ENCODE data around the gene GDF7. TPM values are rescaled to one million over a fixed set of nuclear protein-coding genes. Genes with fewer than 3 reads are reported as not detected.
A peak's percentile ranks its signal among the peaks of the same experiment; 100 is the strongest.

GDF7 gene
- total and polyA plus RNA-seq, 5 donors: 0.25 to 0.79 (median 0.47) TPM

DNA sequence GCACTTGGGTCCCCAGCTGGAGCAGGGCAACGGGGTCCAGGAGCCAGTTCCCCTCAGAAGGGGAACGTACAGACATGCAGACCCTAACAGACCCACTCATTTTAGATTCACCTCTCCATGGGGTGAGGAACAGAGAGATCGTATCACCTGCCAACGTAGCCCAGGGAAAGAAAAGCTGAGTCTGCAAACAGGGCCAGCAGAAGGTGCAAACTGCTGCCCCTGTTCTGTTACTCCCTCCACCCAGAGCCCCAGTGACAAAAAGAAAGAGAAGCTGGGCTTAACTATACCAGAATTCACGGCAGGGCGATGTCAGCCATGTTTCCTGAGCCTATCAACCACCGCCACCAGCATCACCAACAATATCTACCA, 15.2 kb upstream of the GDF7 start:
- ATAC-seq (no peak), DNase-seq (no peak)
- intact Hi-C loops (cut with DNase I): no loop called here
- Histone ChIP-seq H3K27me3 (ENCODE audit: control insufficient read depth, insufficient read depth) (no peaks in the 10 kb centered on the region), H3K4me1 (ENCODE audit: control insufficient read depth, insufficient read depth, low read length) (peaks cover 15% of the 10 kb centered on the region), H3K27ac (ENCODE audit: low read length) (peak overlapping the region; percentile 88), H3K4me3 (ENCODE audit: low read length) (no peak overlapping the region), H3K9me3 (ENCODE audit: control insufficient read depth, low read length) (no peaks in the 10 kb centered on the region)
- WGBS: 66% methylated on average over 7 of the region's 7 CpGs

GRCh38 chr2:20652141-20652540, 14.8 kb upstream of the GDF7 start:
- no peaks in the 10 kb centered on the region for H3K9me3 ChIP-seq (ENCODE audit: control insufficient read depth, low read length)
- H3K4me3 ChIP-seq (ENCODE audit: low read length): no peak overlapping the region
- no peak overlapping the region for H3K27ac ChIP-seq (ENCODE audit: low read length)
- no peaks in the 10 kb centered on the region for H3K27me3 ChIP-seq (ENCODE audit: control insufficient read depth, insufficient read depth)
- DNase-seq: peak in 1 of 3 donors; percentile 23
- 92% methylated on average over 7 of the region's 7 CpGs for WGBS
- intact Hi-C loops (cut with DNase I): no loop called here
- no peak for ATAC-seq
- H3K4me1 ChIP-seq (ENCODE audit: control insufficient read depth, insufficient read depth, low read length): peaks cover 15% of the 10 kb centered on the region

DNA sequence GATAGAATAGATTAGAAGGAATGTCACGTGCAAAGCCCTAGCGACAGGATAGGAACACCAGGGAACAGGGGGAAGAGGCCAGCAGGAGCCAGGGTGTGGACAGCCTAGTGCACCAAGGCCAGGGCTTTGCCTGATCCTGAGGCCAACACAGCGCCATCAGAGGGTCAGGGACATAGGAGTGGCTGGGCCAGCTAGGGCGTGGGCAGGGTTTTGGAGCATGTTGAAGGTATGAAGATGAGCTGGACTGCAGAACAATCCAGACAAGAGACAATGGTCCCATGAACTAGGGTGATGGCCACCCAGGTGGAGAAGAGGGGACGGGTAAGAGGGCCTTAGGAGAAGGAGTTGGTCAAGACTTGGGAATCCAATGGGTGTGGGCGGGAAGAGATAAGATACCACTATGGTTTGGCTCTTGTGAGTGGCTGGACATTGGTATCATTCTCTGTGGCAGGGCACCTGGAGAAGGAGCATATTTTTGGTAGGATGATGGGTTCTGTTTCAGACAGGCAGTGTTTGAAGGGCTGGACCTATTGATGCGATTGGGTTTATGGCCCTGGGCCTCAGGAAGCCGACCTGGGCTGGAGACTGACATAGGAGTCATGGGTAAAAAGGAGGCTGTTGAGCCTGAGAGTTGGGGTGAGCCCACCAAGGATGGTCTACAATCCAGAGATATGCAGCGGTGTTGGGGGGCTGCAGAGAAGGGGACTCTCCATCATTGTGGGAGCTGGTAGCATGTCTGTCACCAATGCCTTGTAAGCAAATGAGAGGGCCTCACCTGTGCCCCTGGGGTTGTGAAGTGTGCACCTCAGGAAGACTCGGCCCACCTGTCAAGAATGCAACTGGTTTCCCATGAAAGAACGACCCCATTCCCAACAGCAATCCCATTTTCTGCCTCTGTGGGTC, 14.0 kb upstream of the GDF7 start:
- no peak for ATAC-seq
- peak in 2 of 3 donors; percentile 21 to 47 for DNase-seq
- Histone ChIP-seq H3K27me3 (ENCODE audit: control insufficient read depth, insufficient read depth) (no peaks in the 10 kb centered on the region), H3K9me3 (ENCODE audit: control insufficient read depth, low read length) (no peaks in the 10 kb centered on the region), H3K4me1 (ENCODE audit: control insufficient read depth, insufficient read depth, low read length) (peaks cover 13% of the 10 kb centered on the region), H3K27ac (ENCODE audit: low read length) (no peak overlapping the region), H3K4me3 (ENCODE audit: low read length) (no peak overlapping the region)
- 97% methylated on average over 11 of the region's 11 CpGs for WGBS
- intact Hi-C loops (cut with DNase I): no loop called here

GRCh38 chr2:20653695-20654534, 13.0 kb upstream of the GDF7 start:
- WGBS: 82% methylated on average over 7 of the region's 7 CpGs
- ATAC-seq (no peak), DNase-seq (peak in 1 of 3 donors; percentile 17)
- no peak overlapping the region for H3K27ac ChIP-seq (ENCODE audit: low read length)
- no peaks in the 10 kb centered on the region for H3K27me3 ChIP-seq (ENCODE audit: control insufficient read depth, insufficient read depth)
- no peak overlapping the region for H3K4me3 ChIP-seq (ENCODE audit: low read length)
- intact Hi-C loops (cut with DNase I): no loop called here
- no peaks in the 10 kb centered on the region for H3K9me3 ChIP-seq (ENCODE audit: control insufficient read depth, low read length)
- peaks cover 6% of the 10 kb centered on the region for H3K4me1 ChIP-seq (ENCODE audit: control insufficient read depth, insufficient read depth, low read length)

GRCh38 chr2:20654535-20654813, 12.5 kb upstream of the GDF7 start:
- H3K27ac ChIP-seq (ENCODE audit: low read length): no peak overlapping the region
- no peaks in the 10 kb centered on the region for H3K9me3 ChIP-seq (ENCODE audit: control insufficient read depth, low read length)
- ATAC-seq: no peak
- 94% methylated on average over 2 of the region's 2 CpGs for WGBS
- intact Hi-C loops (cut with DNase I): no loop called here
- no peak overlapping the region for H3K4me3 ChIP-seq (ENCODE audit: low read length)
- H3K27me3 ChIP-seq (ENCODE audit: control insufficient read depth, insufficient read depth): no peaks in the 10 kb centered on the region
- H3K4me1 ChIP-seq (ENCODE audit: control insufficient read depth, insufficient read depth, low read length): peaks cover 5% of the 10 kb centered on the region
- DNase-seq: no peak

GRCh38 chr2:20656561-20656960, 10.4 kb upstream of the GDF7 start:
- no peak for ATAC-seq
- no peaks in the 10 kb centered on the region for H3K27me3 ChIP-seq (ENCODE audit: control insufficient read depth, insufficient read depth)
- 80% methylated on average over 7 of the region's 7 CpGs for WGBS
- no peak overlapping the region for H3K4me3 ChIP-seq (ENCODE audit: low read length)
- H3K4me1 ChIP-seq (ENCODE audit: control insufficient read depth, insufficient read depth, low read length): no peaks in the 10 kb centered on the region
- no peaks in the 10 kb centered on the region for H3K9me3 ChIP-seq (ENCODE audit: control insufficient read depth, low read length)
- H3K27ac ChIP-seq (ENCODE audit: low read length): no peak overlapping the region
- DNase-seq: no peak
- intact Hi-C loops (cut with DNase I): no loop called here

DNA sequence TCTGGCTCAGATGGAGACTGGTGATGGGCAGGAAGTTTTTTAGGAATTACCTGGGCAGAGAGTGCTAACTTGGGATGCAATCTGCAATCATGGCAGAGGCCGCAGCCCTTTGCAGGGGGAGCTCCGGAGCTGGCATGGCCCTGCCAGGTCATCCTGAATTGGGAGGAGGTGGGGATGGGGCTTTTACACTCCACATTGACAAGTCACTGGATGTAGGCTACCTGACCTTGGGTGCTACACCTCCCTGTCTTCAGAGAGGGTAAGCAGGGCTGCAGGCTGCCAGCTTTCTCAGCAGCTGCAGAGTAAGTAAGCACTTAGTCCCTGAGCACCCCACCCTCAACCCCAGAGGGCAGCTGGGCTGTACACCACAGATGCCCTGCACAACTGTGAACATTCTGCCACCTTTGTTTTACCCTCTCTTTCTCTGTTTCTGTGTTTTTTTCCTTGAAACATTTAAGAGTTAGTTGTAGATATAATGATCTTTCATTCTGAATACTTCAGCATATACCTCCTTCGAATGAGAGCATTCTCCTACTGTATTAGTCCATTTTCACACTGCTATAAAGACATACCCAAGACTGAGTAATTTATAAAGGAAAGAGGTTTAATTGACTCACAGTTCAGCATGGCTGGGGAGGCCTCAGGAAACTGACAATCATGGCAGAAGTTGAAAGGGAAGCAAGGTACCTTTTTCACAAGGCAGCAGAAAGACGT, 9.3 kb upstream of the GDF7 start:
- ATAC-seq: no peak
- no peak for DNase-seq
- 80% methylated on average over 4 of the region's 4 CpGs for WGBS
- no peak overlapping the region for H3K27ac ChIP-seq (ENCODE audit: low read length)
- H3K4me1 ChIP-seq (ENCODE audit: control insufficient read depth, insufficient read depth, low read length): no peaks in the 10 kb centered on the region
- H3K27me3 ChIP-seq (ENCODE audit: control insufficient read depth, insufficient read depth): no peaks in the 10 kb centered on the region
- intact Hi-C loops (cut with DNase I): no loop called here
- no peak overlapping the region for H3K4me3 ChIP-seq (ENCODE audit: low read length)
- H3K9me3 ChIP-seq (ENCODE audit: control insufficient read depth, low read length): no peaks in the 10 kb centered on the region

GRCh38 chr2:20660506-20661420, 6.2 kb upstream of the GDF7 start:
- H3K27me3 ChIP-seq (ENCODE audit: control insufficient read depth, insufficient read depth): no peaks in the 10 kb centered on the region
- WGBS: 48% methylated on average over 8 of the region's 8 CpGs

GRCh38 chr2:20661421-20662307, 5.3 kb upstream of the GDF7 start:
- Histone ChIP-seq H3K4me1 (ENCODE audit: control insufficient read depth, insufficient read depth, low read length) (peaks cover 4% of the 10 kb centered on the region), H3K4me3 (ENCODE audit: low read length) (no peak overlapping the region), H3K27me3 (ENCODE audit: control insufficient read depth, insufficient read depth) (no peaks in the 10 kb centered on the region), H3K9me3 (ENCODE audit: control insufficient read depth, low read length) (no peaks in the 10 kb centered on the region), H3K27ac (ENCODE audit: low read length) (no peak overlapping the region)
- 29% methylated on average over 11 of the region's 11 CpGs for WGBS
- intact Hi-C loops (cut with DNase I): loop anchor here (2.0 to 10.0 kb wide), 4 partner anchors 301 to 453 kb away; no protein-coding TSS in a partner anchor
- ATAC-seq: peak; percentile 72 to 75
- peak in 1 of 3 donors; percentile 74 for DNase-seq

More at GRCh38 chr2:20660506-20661420, 6.2 kb upstream of the GDF7 start:
- Histone ChIP-seq H3K9me3 (ENCODE audit: control insufficient read depth, low read length) (no peaks in the 10 kb centered on the region), H3K27ac (ENCODE audit: low read length) (no peak overlapping the region), H3K4me3 (ENCODE audit: low read length) (no peak overlapping the region), H3K4me1 (ENCODE audit: control insufficient read depth, insufficient read depth, low read length) (peaks cover 4% of the 10 kb centered on the region)
- DNase-seq (no peak), ATAC-seq (peak in 1 of 2 donors; percentile 4)
- intact Hi-C loops (cut with DNase I): loop anchor here in 3 of 4 donors (2.0 to 10.0 kb wide), 4 partner anchors 302 to 454 kb away; no protein-coding TSS in a partner anchor
